Measurements from ENCODE around the gene COL9A1. TPM values are rescaled to one million over a fixed set of nuclear protein-coding genes. Genes with fewer than 3 reads are reported as not detected.

COL9A1 gene
- total RNA-seq, 1 donor from 2014 or later: 8.7 TPM

- H3K27me3 Mint-ChIP-seq (ENCODE audit: low read depth): peaks cover 20% of the 10 kb centered on the region
- H3K27ac Mint-ChIP-seq: no peak overlapping the region
- H3K36me3 Mint-ChIP-seq: no peaks in the 10 kb centered on the region
- H3K4me3 Mint-ChIP-seq: no peak overlapping the region
- DNase-seq (ENCODE audit: low spot score in 2 of 2, unreplicated experiment in 2 of 2): no peak
- no peak for TF ChIP-seq CTCF (IDR thresholded peaks at IDR 0.05; ENCODE audit: unreplicated experiment)
- peaks cover 6% of the 10 kb centered on the region for H3K4me1 Mint-ChIP-seq
- H3K9me3 Mint-ChIP-seq: no peaks in the 10 kb centered on the region
Observed at GRCh38 chr6:70208235-70208790, 94.6 kb downstream of the COL9A1 start.

DNA sequence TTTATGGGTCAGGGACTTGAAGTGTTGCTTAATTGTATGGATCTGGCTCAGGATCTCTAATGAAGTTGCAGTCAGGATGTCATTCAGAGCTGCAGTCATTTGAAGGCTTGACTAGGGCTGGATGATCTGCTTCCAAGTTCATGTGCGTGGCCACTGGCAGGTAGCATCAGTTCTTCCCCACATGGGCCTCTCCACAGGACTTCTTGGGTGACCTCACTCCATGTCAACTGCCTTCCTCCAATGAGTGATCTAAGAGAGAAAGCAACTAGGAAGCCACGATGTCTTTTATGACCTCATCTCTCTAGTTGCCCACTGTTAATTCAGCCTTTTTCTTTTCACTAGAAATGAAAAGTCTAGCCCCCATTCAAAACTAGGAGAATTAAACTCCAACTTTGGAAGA is 104.1 kb downstream of the COL9A1 start:
- DNase-seq (ENCODE audit: low spot score in 2 of 2, unreplicated experiment in 2 of 2): no peak
- Mint-ChIP-seq H3K27ac (no peak overlapping the region), H3K27me3 (ENCODE audit: low read depth) (peaks cover 26% of the 10 kb centered on the region), H3K4me3 (no peak overlapping the region), H3K9me3 (no peaks in the 10 kb centered on the region), H3K4me1 (no peaks in the 10 kb centered on the region), H3K36me3 (no peaks in the 10 kb centered on the region)
- TF ChIP-seq CTCF (IDR thresholded peaks at IDR 0.05; ENCODE audit: unreplicated experiment): no peak

GRCh38 chr6:70196531-70196930 is 106.4 kb downstream of the COL9A1 start:
- TF ChIP-seq CTCF (IDR thresholded peaks at IDR 0.05; ENCODE audit: unreplicated experiment): no peak
- H3K27me3 Mint-ChIP-seq (ENCODE audit: low read depth): peaks cover 26% of the 10 kb centered on the region
- H3K36me3 Mint-ChIP-seq: no peaks in the 10 kb centered on the region
- H3K4me3 Mint-ChIP-seq: no peak overlapping the region
- no peaks in the 10 kb centered on the region for H3K9me3 Mint-ChIP-seq
- no peaks in the 10 kb centered on the region for H3K4me1 Mint-ChIP-seq
- no peak for DNase-seq (ENCODE audit: low spot score in 2 of 2, unreplicated experiment in 2 of 2)
- no peak overlapping the region for H3K27ac Mint-ChIP-seq

DNA sequence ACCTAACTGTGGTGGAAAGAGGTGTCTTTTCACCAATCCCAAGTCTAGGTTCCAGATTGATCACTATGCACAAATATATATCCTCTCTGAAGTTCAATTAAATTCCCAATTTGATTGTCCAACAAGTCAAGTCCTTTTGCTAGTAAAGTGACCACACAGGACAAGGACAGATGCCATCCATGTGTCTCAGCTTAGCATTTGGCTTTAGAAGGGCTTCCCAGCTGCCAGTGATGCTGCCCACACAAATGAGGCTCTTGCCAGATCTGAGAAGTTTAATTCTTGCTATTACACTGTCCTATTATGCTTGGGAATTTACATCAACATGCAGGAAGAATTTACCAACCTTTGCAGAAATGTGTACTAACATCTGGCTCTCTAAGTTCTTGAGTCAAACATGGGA is 108.5 kb downstream of the COL9A1 start:
- Mint-ChIP-seq H3K27ac (no peak overlapping the region), H3K9me3 (no peaks in the 10 kb centered on the region), H3K4me1 (no peaks in the 10 kb centered on the region), H3K27me3 (ENCODE audit: low read depth) (peaks cover 28% of the 10 kb centered on the region), H3K4me3 (no peak overlapping the region), H3K36me3 (no peaks in the 10 kb centered on the region)
- no peak for TF ChIP-seq CTCF (IDR thresholded peaks at IDR 0.05; ENCODE audit: unreplicated experiment)
- no peak for DNase-seq (ENCODE audit: low spot score in 2 of 2, unreplicated experiment in 2 of 2)

GRCh38 chr6:70188202-70188601 is 114.7 kb downstream of the COL9A1 start:
- no peak overlapping the region for H3K4me3 Mint-ChIP-seq
- H3K4me1 Mint-ChIP-seq: no peaks in the 10 kb centered on the region
- no peak for DNase-seq (ENCODE audit: low spot score in 2 of 2, unreplicated experiment in 2 of 2)
- H3K27me3 Mint-ChIP-seq (ENCODE audit: low read depth): peaks cover 10% of the 10 kb centered on the region
- no peak overlapping the region for H3K27ac Mint-ChIP-seq
- H3K9me3 Mint-ChIP-seq: no peaks in the 10 kb centered on the region
- TF ChIP-seq CTCF (IDR thresholded peaks at IDR 0.05; ENCODE audit: unreplicated experiment): no peak
- H3K36me3 Mint-ChIP-seq: no peaks in the 10 kb centered on the region

GRCh38 chr6:70186461-70186860 is 116.4 kb downstream of the COL9A1 start:
- no peak for DNase-seq (ENCODE audit: low spot score in 2 of 2, unreplicated experiment in 2 of 2)

More at GRCh38 chr6:70186461-70186860, 116.4 kb downstream of the COL9A1 start:
- no peak overlapping the region for H3K27ac Mint-ChIP-seq
- H3K9me3 Mint-ChIP-seq: no peaks in the 10 kb centered on the region
- H3K27me3 Mint-ChIP-seq (ENCODE audit: low read depth): peaks cover 5% of the 10 kb centered on the region
- H3K36me3 Mint-ChIP-seq: no peaks in the 10 kb centered on the region
- no peak overlapping the region for H3K4me3 Mint-ChIP-seq
- H3K4me1 Mint-ChIP-seq: no peaks in the 10 kb centered on the region
- no peak for TF ChIP-seq CTCF (IDR thresholded peaks at IDR 0.05; ENCODE audit: unreplicated experiment)

All from mesothelial cell of epicardium (in vitro differentiated cells).